H1 (cell line): Measurements from ENCODE around the gene EML5. TPM values are rescaled to one million over a fixed set of nuclear protein-coding genes. Genes with fewer than 3 reads are reported as not detected.

Source experiments
- CTCF ChIA-PET: fragments of 300-600 bp; sonication (Branson Sonifier 250); formaldehyde crosslinking; loops from one replicate; lab custom pipeline; 2021; ENCODE audit not compliant: partially characterized antibody; lab: Charles Lee
- POLR2A ChIA-PET: fragments of 300-600 bp; sonication (Branson Sonifier 250); formaldehyde crosslinking; loops from one replicate; lab custom pipeline; 2021; ENCODE audit warnings: inconsistent platforms; ENCODE audit not compliant: partially characterized antibody; lab: Charles Lee
- DNase-seq, 2 experiments: peaks; one replicate each; pipeline versions ENCODE4 v3.0.0 to v3.0.0-alpha.2; 2010 to 2022; ENCODE audit warnings: low spot score in 2 of 2, low read depth in 1 of 2, mixed read lengths in 1 of 2
- FAIRE-seq: peaks from 2 replicates; lab custom pipeline; 2011; peaks lifted over from hg19 to GRCh38; lab: Jason Lieb, UNC
- H2AFZ ChIP-seq: 2 replicates; pipeline ENCODE4 v1.8.1; 2012; ENCODE audit warnings: low read length, inconsistent platforms
- H2AK5ac ChIP-seq: 2 replicates; pipeline ENCODE4 v1.6.1; 2013; ENCODE audit warnings: low read depth, low read length
- H2BK120ac ChIP-seq: replicated peaks from 2 replicates; pipeline ENCODE3; 2013; ENCODE audit warnings: low read depth, low read length, inconsistent platforms
- H2BK12ac ChIP-seq: 2 replicates; pipeline ENCODE4 v1.6.1; 2013; ENCODE audit warnings: low read depth, low read length
- H2BK15ac ChIP-seq: 2 replicates; pipeline ENCODE4 v1.6.1; 2013; ENCODE audit warnings: low read length
- H2BK20ac ChIP-seq: 2 replicates; pipeline ENCODE4 v1.6.1; 2013; ENCODE audit warnings: low read length
- H2BK5ac ChIP-seq: 2 replicates; pipeline ENCODE4 v1.6.1; 2013; ENCODE audit warnings: low read depth, low read length
- H3K14ac ChIP-seq: 2 replicates; pipeline ENCODE4 v1.6.1; 2013; ENCODE audit warnings: inconsistent platforms; ENCODE audit not compliant: insufficient read length
- H3K18ac ChIP-seq: 2 replicates; pipeline ENCODE4 v1.6.1; 2013; ENCODE audit warnings: low read length; ENCODE audit errors: extremely low read depth
- H3K23ac ChIP-seq: 2 replicates; pipeline ENCODE4 v1.6.1; 2013; ENCODE audit warnings: inconsistent platforms; ENCODE audit not compliant: insufficient read length
- H3K23me2 ChIP-seq: 2 replicates; pipeline ENCODE4 v1.6.1; 2013; ENCODE audit warnings: low read depth, low read length
- H3K27ac ChIP-seq: 2 replicates; pipeline ENCODE4 v1.6.1; 2011; ENCODE audit warnings: low read depth, low read length, inconsistent platforms
- H3K27me3 ChIP-seq, 4 experiments: replicated peaks in 1 of 4; 1 replicate in 1 of 4; 2 replicates in 3 of 4; pipeline versions ENCODE4 v1.6.1 to v1.8.1; 2011 to 2013; ENCODE audit warnings: low read length in 3 of 4, mild to moderate bottlenecking in 3 of 4, inconsistent platforms in 2 of 4, mixed read lengths in 2 of 4, moderate library complexity in 1 of 4; ENCODE audit not compliant: control insufficient read depth in 3 of 4, insufficient read depth in 3 of 4; ENCODE audit errors: extremely low read depth in 1 of 4
- H3K36me3 ChIP-seq, 4 experiments: 2 replicates each; pipeline versions ENCODE4 v1.6.1 to v1.8.1; 2011 to 2013; ENCODE audit warnings: mild to moderate bottlenecking in 4 of 4, low read length in 3 of 4, moderate library complexity in 2 of 4, control low read depth in 1 of 4, inconsistent platforms in 1 of 4; ENCODE audit not compliant: insufficient read depth in 4 of 4, control insufficient read depth in 2 of 4
- H3K4ac ChIP-seq: replicated peaks from 2 replicates; pipeline ENCODE3; 2013; ENCODE audit warnings: low read length, low read depth, mixed read lengths, inconsistent platforms; ENCODE audit not compliant: insufficient read length
- H3K4me1 ChIP-seq, 4 experiments: replicated peaks in 1 of 4; 1 replicate in 1 of 4; 2 replicates in 3 of 4; pipeline versions ENCODE4 v1.6.1 to v1.8.1; 2011 to 2013; ENCODE audit warnings: low read length in 3 of 4, inconsistent platforms in 2 of 4, mixed read lengths in 1 of 4; ENCODE audit not compliant: insufficient read depth in 4 of 4, control insufficient read depth in 3 of 4
- H3K4me2 ChIP-seq, 2 experiments: 2 replicates each; pipeline versions ENCODE4 v1.6.1 to v1.8.1; 2011 to 2013; ENCODE audit warnings: low read depth in 2 of 2, low read length in 2 of 2, control low read depth in 1 of 2, inconsistent platforms in 1 of 2, mild to moderate bottlenecking in 1 of 2; ENCODE audit not compliant: insufficient read depth in 1 of 2
- H3K4me3 ChIP-seq, 4 experiments: fragments of 200-600, 300-600 bp in 1 of 4; sonication (generic), shearing (Covaris generic), sonication (Bioruptor Twin) in 1 of 4; 2 replicates each; pipeline versions ENCODE4 v1.5.1 to v1.8.1; 2011 to 2016; ENCODE audit warnings: low read length in 4 of 4, low read depth in 3 of 4, control low read depth in 2 of 4, inconsistent platforms in 2 of 4, mild to moderate bottlenecking in 2 of 4, mixed read lengths in 1 of 4, moderate library complexity in 1 of 4; ENCODE audit not compliant: insufficient read depth in 2 of 4; ENCODE audit errors: extremely low read depth in 1 of 4
- H3K56ac ChIP-seq: replicated peaks from 2 replicates; pipeline ENCODE3; 2013; ENCODE audit warnings: low read depth, mild to moderate bottlenecking, mixed read lengths, low read length, inconsistent platforms; ENCODE audit not compliant: insufficient read length
- H3K79me1 ChIP-seq: 2 replicates; pipeline ENCODE4 v1.6.1; 2013; ENCODE audit warnings: low read depth, low read length, control low read depth
- H3K79me2 ChIP-seq, 2 experiments: 2 replicates each; pipeline versions ENCODE4 v1.6.1 to v1.8.1; 2012 to 2013; ENCODE audit warnings: low read length in 2 of 2, mild to moderate bottlenecking in 2 of 2, inconsistent platforms in 1 of 2; ENCODE audit not compliant: insufficient read depth in 2 of 2, control insufficient read depth in 1 of 2
- H3K9ac ChIP-seq, 4 experiments: replicated peaks in 1 of 4; 1 replicate in 1 of 4; 2 replicates in 3 of 4; pipeline versions ENCODE4 v1.6.1 to v1.8.1; 2011 to 2013; ENCODE audit warnings: low read depth in 3 of 4, low read length in 3 of 4, control low read depth in 2 of 4, mild to moderate bottlenecking in 2 of 4, moderate library complexity in 2 of 4, inconsistent platforms in 1 of 4; ENCODE audit errors: extremely low read depth in 1 of 4
- H3K9me3 ChIP-seq, 2 experiments: 2 replicates each; pipeline versions ENCODE4 v1.6.1 to v1.8.1; 2012 to 2013; ENCODE audit warnings: mild to moderate bottlenecking in 2 of 2, moderate library complexity in 2 of 2, control low read depth in 1 of 2, inconsistent platforms in 1 of 2, low read depth in 1 of 2, low read length in 1 of 2, mixed read lengths in 1 of 2; ENCODE audit not compliant: insufficient read depth in 2 of 2
- H4K20me1 ChIP-seq, 2 experiments: replicated peaks in 1 of 2; 2 replicates each; pipeline versions ENCODE3 to v1.8.1; 2011 to 2013; ENCODE audit warnings: inconsistent platforms in 2 of 2, low read length in 2 of 2, mild to moderate bottlenecking in 1 of 2; ENCODE audit not compliant: insufficient read depth in 2 of 2, control insufficient read depth in 1 of 2
- H4K5ac ChIP-seq: 2 replicates; pipeline ENCODE4 v1.6.1; 2013; ENCODE audit warnings: low read length, low read depth, mixed read lengths, inconsistent platforms; ENCODE audit not compliant: insufficient read length
- H4K8ac ChIP-seq: 2 replicates; pipeline ENCODE4 v1.8.0; 2013; ENCODE audit warnings: mild to moderate bottlenecking, moderate library complexity, low read length, inconsistent platforms; ENCODE audit not compliant: insufficient read depth; ENCODE audit errors: extremely low read depth
- H4K91ac ChIP-seq: replicated peaks from 2 replicates; pipeline ENCODE3; 2013; ENCODE audit warnings: low read length, mixed read lengths, inconsistent platforms; ENCODE audit not compliant: insufficient read length
- CBX8 ChIP-seq: fragments of 300-800, 300-1000 bp; sonication (generic); IDR thresholded peaks from 2 replicates; pipeline ENCODE4 v1.7.1; 2016; ENCODE audit warnings: low read depth, low read length, borderline replicate concordance
- CHD2 ChIP-seq: IDR thresholded peaks from 2 replicates; pipeline ENCODE4 v1.6.1; 2012; ENCODE audit warnings: low read length, improper control_type of control experiment
- CREB1 ChIP-seq: IDR thresholded peaks from 2 replicates; pipeline ENCODE4 v1.6.1; 2012; ENCODE audit warnings: inconsistent platforms
- HDAC6 ChIP-seq: IDR thresholded peaks from one replicate; pipeline ENCODE4 v1.7.1; 2012; ENCODE audit warnings: low read depth, mild to moderate bottlenecking, inconsistent platforms, low read length, moderate library complexity
- KDM4A ChIP-seq: IDR thresholded peaks from one replicate; pipeline ENCODE4 v1.7.1; 2012; ENCODE audit warnings: low read depth, mild to moderate bottlenecking, moderate library complexity, low read length, inconsistent platforms; ENCODE audit not compliant: severe bottlenecking
- KDM5A ChIP-seq: fragments of 200-600 bp; IDR thresholded peaks from 2 replicates; pipeline ENCODE4 v1.7.1; 2012; ENCODE audit warnings: mild to moderate bottlenecking, low read length, inconsistent platforms, mixed read lengths
- NRF1 ChIP-seq: IDR thresholded peaks from 2 replicates; pipeline ENCODE4 v1.6.1; 2011; ENCODE audit warnings: mild to moderate bottlenecking, low read depth, low read length, improper control_type of control experiment
- PHF8 ChIP-seq: fragments of 200-600 bp; sonication (generic); conservative IDR thresholded peaks from 2 replicates; pipeline ENCODE4 v1.7.1; 2012; ENCODE audit warnings: low read depth, mild to moderate bottlenecking, inconsistent platforms, low read length, moderate library complexity
- POLR2AphosphoS5 ChIP-seq: IDR thresholded peaks from 2 replicates; pipeline ENCODE4 v1.6.1; 2011; ENCODE audit warnings: low read depth, low read length
- TBP ChIP-seq: IDR thresholded peaks from 2 replicates; pipeline ENCODE4 v1.6.1; 2011; ENCODE audit warnings: low read depth, low read length, improper control_type of control experiment
- YY1 ChIP-seq: IDR thresholded peaks from 2 replicates; pipeline ENCODE4 v1.6.1; 2011; ENCODE audit warnings: low read depth, mild to moderate bottlenecking, low read length
- WGBS, 2 experiments: shearing (Covaris generic) in 1 of 2; methylation state at CpG; one replicate each; pipeline versions ENCODE4 v1.1.6 to v1.1.7; 2013 to 2015; ENCODE audit warnings: low lambda C conversion rate in 2 of 2, mixed read lengths in 2 of 2, inconsistent platforms in 1 of 2, low coverage in 1 of 2, missing lambda C conversion rate in 1 of 2; ENCODE audit not compliant: insufficient replicate concordance in 2 of 2, insufficient coverage in 1 of 2, insufficient read length in 1 of 2; ENCODE audit errors: extremely low coverage in 1 of 2, missing lambda C conversion rate in 1 of 2; 5-methylcytosine and 5-hydroxymethylcytosine counted together
- polyA plus RNA-seq, 7 experiments: library from polyadenylated mRNA; depleted of rRNA in 3 of 7; stranded (reverse) in 5 of 7; unstranded in 2 of 7; fragments of >200 nt in 5 of 7; fragments of 200-250 nt in 2 of 7; gene quantifications; 1 replicate in 5 of 7; 2 replicates in 1 of 7; 4 replicates in 1 of 7; pipeline versions ENCODE4 v1.2.1 to v1.2.3, GENCODE V29; 2011 to 2013; ENCODE audit warnings: missing spikeins in 2 of 7, mixed read lengths in 2 of 7
- total RNA-seq: library from RNA; stranded (reverse); fragmentation: NEBNext Ultra II Directional; extraction: Animal tissue kit (Norgen Biotek cat#: 25700); gene quantifications from 2 replicates; pipeline ENCODE4 v1.2.1, GENCODE V29; 2021
- TF ChIP-seq, protein P1 (sequence below): IDR thresholded peaks from 2 replicates; pipeline ENCODE4 v1.6.1; 2012; ENCODE audit warnings: inconsistent platforms

Gene EML5
- total and polyA plus RNA-seq, 2 of the 8 experiments (the other 6 are each of a cell fraction or from before 2014, with no cell fraction given) = 0.39 to 0.88 TPM

DNA sequence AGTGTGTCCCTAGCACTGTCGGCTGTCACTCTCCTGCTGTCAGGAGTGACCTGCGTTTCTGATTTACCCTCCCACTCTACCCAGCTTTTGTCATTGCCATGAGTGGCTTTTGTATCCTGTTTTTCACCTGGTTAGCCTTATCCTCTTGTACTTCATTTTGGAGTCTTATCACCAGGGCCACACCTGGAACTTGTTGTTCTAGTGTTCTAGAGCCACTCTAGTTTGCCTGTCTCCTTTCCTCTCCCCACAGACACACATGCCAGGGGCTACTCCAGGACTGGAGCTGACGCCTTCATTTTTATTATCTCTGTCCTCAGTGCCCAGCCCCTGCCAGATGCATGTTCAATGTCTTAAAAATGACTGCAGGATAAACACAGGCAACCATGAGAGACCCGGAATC is 195.7 kb downstream of the EML5 start:
- Histone ChIP-seq H3K4ac (no peak overlapping the region), H3K4me3 (no peak overlapping the region), H2BK20ac (no peak overlapping the region), H2BK15ac (no peak overlapping the region), H2BK120ac (no peak overlapping the region), H3K4me2 (no peak overlapping the region), H3K27ac (no peak overlapping the region), H3K14ac (no peak overlapping the region), H2BK5ac (no peak overlapping the region), H4K8ac (no peak overlapping the region), H2BK12ac (no peak overlapping the region), H3K79me2 (no peaks in the 10 kb centered on the region), H3K18ac (no peak overlapping the region), H4K91ac (no peak overlapping the region), H3K27me3 (no peaks in the 10 kb centered on the region), H4K20me1 (peaks cover 0 to 2% of the 10 kb centered on the region in 2 experiments), H3K56ac (no peak overlapping the region), H3K4me1 (no peaks in the 10 kb centered on the region), H3K23ac (no peak overlapping the region), H3K9ac (no peak overlapping the region), H3K79me1 (no peaks in the 10 kb centered on the region; the same call in 1 of the 2 replicates), H4K5ac (no peak overlapping the region), H3K9me3 (no peaks in the 10 kb centered on the region), H2AK5ac (no peak overlapping the region), H3K23me2 (no peaks in the 10 kb centered on the region), H2AFZ (no peak overlapping the region), H3K36me3 (peaks cover 16 to 76% (median 48%) of the 10 kb centered on the region in 4 experiments)
- WGBS, 2 experiments = 87% methylated on average over 4 of the region's 4 CpGs; no CpG with 5 or more reads in 1 of the 2 experiments
- TF ChIP-seq YY1 (no peak), HDAC6 (no peak), CREB1 (no peak), POLR2AphosphoS5 (no peak), NRF1 (no peak), KDM4A (no peak), KDM5A (no peak), CBX8 (no peak), CHD2 (no peak), TBP (no peak), PHF8 (no peak)
- TF ChIP-seq, protein P1, sequence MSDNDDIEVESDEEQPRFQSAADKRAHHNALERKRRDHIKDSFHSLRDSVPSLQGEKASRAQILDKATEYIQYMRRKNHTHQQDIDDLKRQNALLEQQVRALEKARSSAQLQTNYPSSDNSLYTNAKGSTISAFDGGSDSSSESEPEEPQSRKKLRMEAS = no peak
- FAIRE-seq = no peak
- ChIA-PET CTCF (no interaction called here), POLR2A (interaction anchor here (0.6 to 1.7 kb wide), 2 partner anchors 9 to 10 kb away, joined by 3 to 11 read pairs; no protein-coding TSS in a partner anchor)
- DNase-seq = no peak
